Daoy (cell line): ENCODE measurements around the gene GRIK5. TPM values are rescaled to one million over a fixed set of nuclear protein-coding genes. Genes with fewer than 3 reads are reported as not detected.

ENCODE experiments used
- DNase-seq: peaks from one replicate; pipeline ENCODE4 v3.0.0-alpha.2; 2015; ENCODE audit warnings: low read depth
- total RNA-seq: library from RNA; depleted of rRNA; stranded (reverse); fragments of >200 nt; shearing (Covaris generic); gene quantifications from 2 replicates; pipeline ENCODE4 v1.2.3, GENCODE V29; 2014; rRNA removed

Gene GRIK5
- total RNA-seq, 1 experiment from 2014 or later, result 0.57 TPM

DNA sequence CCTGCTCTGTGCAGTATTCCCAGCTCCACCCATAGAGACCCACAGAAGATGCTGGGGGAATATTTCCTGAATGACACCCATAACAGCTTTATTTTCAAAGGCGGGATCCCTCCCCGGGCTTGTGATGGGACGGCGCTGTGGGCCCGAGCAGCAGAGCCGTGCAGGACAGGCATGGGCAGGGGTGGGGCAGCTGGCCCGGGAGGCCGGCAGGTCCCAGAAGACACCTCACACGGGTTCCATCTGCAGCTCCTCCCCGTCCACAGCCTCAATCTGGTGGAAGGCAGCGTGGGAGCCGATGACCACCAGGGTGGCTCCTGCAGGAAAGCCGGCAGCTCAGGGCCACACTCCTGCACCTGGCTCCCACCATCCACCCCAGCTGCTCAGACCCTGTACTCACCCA lies 113.4 kb downstream of the GRIK5 start:
- DNase-seq, result no peak

DNA sequence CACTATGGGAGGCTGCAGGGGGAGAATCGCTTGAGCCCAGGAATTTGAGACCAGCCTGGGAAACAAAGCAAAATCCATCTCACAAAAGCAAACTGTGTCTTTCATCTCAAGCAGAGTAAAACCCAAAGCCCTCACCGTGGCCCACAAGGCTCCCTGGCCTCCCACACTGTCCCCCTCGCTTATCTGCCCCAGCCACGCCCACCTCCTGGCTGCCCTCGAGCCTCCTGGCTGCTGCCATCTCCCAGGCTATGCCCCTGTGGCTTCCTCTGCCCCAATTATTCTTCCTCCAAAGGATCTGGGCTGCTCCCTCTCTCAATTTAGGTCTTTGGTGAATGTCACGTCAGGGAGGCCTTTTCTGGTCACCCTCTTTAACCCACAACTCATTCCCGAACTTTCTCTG lies 114.5 kb downstream of the GRIK5 start:
- DNase-seq, result no peak

DNA sequence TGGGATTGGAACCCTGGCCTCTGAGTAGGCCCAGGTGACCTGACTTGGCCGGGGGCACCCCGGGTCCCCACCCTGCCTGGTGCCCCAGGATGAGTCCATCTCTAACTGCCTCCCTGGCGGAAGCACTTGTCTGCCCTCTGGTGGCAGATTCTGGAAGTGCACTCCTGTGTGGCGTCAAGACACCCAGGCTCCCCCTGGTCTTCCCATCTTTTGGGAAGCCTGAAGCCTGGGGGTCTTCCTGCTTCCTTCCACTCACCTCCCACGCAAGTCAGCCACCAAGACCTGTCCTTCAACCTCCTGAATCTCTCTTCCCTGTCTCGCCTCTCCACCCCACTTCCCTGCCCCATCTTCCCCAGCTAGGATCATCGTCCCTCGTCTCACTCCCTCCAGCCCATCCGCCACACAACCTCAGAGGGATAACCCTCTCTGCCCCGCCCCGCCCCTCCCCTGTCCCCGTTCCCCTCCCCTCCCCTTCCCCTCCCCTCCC lies 118.3 kb downstream of the GRIK5 start:
- DNase-seq, result peak; percentile 76

Other genes with a start within 250 kb of the GRIK5 start
- not detected in 2 replicates for gene LYPD4, start 225.5 kb downstream of the GRIK5 start, total RNA-seq
- not detected in 2 replicates for gene DMRTC2, start 225.2 kb downstream of the GRIK5 start, total RNA-seq
- gene RPS19, start 210.0 kb downstream of the GRIK5 start, total RNA-seq, result 2,465 and 2,894 TPM in 2 replicates
- not detected in 2 replicates for gene CD79A, start 192.9 kb downstream of the GRIK5 start, total RNA-seq
- 73.9 and 76.2 TPM in 2 replicates for gene ARHGEF1, start 187.0 kb downstream of the GRIK5 start, total RNA-seq
- not detected in 2 replicates for gene ERFL, start 141.8 kb downstream of the GRIK5 start, total RNA-seq
- 108 and 126 TPM in 2 replicates for gene RABAC1, start 110.9 kb downstream of the GRIK5 start, total RNA-seq
- 0.97 and 1.6 TPM in 2 replicates for gene ATP1A3, start 76.0 kb downstream of the GRIK5 start, total RNA-seq
- gene ZNF574, start 6.0 kb upstream of the GRIK5 start, total RNA-seq, result 18.5 and 19.3 TPM in 2 replicates
- gene POU2F2, start 62.2 kb upstream of the GRIK5 start, total RNA-seq, result 0.69 and 3.1 TPM in 2 replicates
- 33.7 and 39.0 TPM in 2 replicates for gene DEDD2, start 147.5 kb upstream of the GRIK5 start, total RNA-seq
- 4.3 and 9.1 TPM in 2 replicates for gene ZNF526, start 150.1 kb upstream of the GRIK5 start, total RNA-seq
- 31.1 and 44.7 TPM in 2 replicates for gene GSK3A, start 172.4 kb upstream of the GRIK5 start, total RNA-seq
- 23.8 and 30.8 TPM in 2 replicates for gene ERF, start 184.9 kb upstream of the GRIK5 start, total RNA-seq
- 8.1 and 17.4 TPM in 2 replicates for gene CIC, start 199.0 kb upstream of the GRIK5 start, total RNA-seq
- 0.51 and 2.2 TPM in 2 replicates for gene PRR19, start 231.9 kb upstream of the GRIK5 start, total RNA-seq
- gene PAFAH1B3, start 232.4 kb upstream of the GRIK5 start, total RNA-seq, result 54.7 and 75.0 TPM in 2 replicates
- 0.30 and 0.51 TPM in 2 replicates for gene TMEM145, start 243.1 kb upstream of the GRIK5 start, total RNA-seq